ENCODE measurements around the gene CPN2.

CPN2 gene

GRCh38 chr3:194387926-194388418 lies 36.8 kb upstream of the CPN2 start:
- CTCF ChIA-PET: interaction anchor here (1.0 to 2.4 kb wide), 5 partner anchors 9 to 44 kb away, joined by 3 to 13 read pairs (median 7); partner anchors contain the start of gene GP5
- TF ChIP-seq CTCF (IDR thresholded peaks at IDR 0.05; ENCODE audit: insufficient read depth, low read length, missing control alignments): no peak
- DNase-seq (ENCODE audit: low read depth, low spot score): no peak
- POLR2A ChIA-PET: no interaction called here
- no peak overlapping the region for H3K4me3 ChIP-seq (ENCODE audit: low read depth, low read length)

DNA sequence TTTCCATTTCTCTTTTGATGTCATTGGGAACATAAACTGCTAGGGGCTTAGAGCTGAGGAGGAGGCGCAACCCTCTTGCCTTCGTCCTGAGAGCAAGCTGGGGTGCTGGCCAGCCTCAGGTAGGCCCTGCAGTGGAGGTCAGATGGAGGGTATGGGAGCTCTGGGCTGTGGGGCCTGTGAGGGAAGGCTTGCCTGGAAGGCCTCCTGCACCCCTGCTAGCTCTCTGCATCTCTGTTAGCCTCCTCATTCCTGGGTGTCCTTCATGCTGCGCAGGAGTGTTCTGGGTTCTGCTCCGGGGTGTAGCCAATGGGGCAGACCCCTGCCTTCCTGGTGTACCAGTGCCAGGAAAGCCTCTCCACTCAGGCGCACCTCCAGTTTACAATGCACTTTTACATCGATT lies 36.1 kb upstream of the CPN2 start:
- DNase-seq (ENCODE audit: low read depth, low spot score): no peak

DNA sequence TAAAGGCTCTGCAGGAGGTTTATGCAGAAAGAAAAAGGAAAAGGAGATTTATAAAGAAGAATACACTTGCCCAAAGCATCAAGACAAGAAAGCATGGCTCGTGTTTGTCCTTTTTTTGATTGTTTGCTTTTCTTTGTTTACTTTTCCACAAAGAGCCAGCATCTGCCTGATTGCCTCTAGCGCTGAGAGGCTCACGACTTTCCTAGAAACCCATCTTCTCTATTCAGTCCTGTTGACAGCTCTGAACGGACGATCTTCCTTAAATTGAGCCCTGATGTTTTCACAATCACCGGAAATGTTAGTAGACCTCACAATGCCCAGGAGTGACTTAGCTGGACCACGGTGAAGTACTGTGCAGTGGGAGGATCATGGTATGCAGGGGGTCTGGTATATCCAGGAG lies 35.5 kb upstream of the CPN2 start:
- CTCF ChIA-PET: interaction anchor here (1.4 to 2.4 kb wide), 3 partner anchors 11 to 43 kb away, joined by 3 to 13 read pairs (median 7); partner anchors contain the start of gene GP5
- no peak for TF ChIP-seq CTCF (IDR thresholded peaks at IDR 0.05; ENCODE audit: insufficient read depth, low read length, missing control alignments)
- no peak overlapping the region for H3K4me3 ChIP-seq (ENCODE audit: low read depth, low read length)
- POLR2A ChIA-PET: no interaction called here
- no peak for DNase-seq (ENCODE audit: low read depth, low spot score)

More for the DNA sequence above, 36.1 kb upstream of the CPN2 start:
- TF ChIP-seq CTCF (IDR thresholded peaks at IDR 0.05; ENCODE audit: insufficient read depth, low read length, missing control alignments): no peak
- POLR2A ChIA-PET: no interaction called here
- CTCF ChIA-PET: interaction anchor here (2.0 to 2.4 kb wide), 3 partner anchors 11 to 43 kb away, joined by 7 to 13 read pairs (median 9); partner anchors contain the start of gene GP5
- H3K4me3 ChIP-seq (ENCODE audit: low read depth, low read length): no peak overlapping the region

GRCh38 chr3:194386066-194386465 lies 34.9 kb upstream of the CPN2 start:
- DNase-seq (ENCODE audit: low read depth, low spot score): no peak
- no peak for TF ChIP-seq CTCF (IDR thresholded peaks at IDR 0.05; ENCODE audit: insufficient read depth, low read length, missing control alignments)
- ChIA-PET CTCF (interaction anchor here (0.9 to 2.0 kb wide), 4 partner anchors 11 to 42 kb away, joined by 3 to 7 read pairs (median 4); partner anchors contain the start of gene GP5), POLR2A (no interaction called here)
- no peak overlapping the region for H3K4me3 ChIP-seq (ENCODE audit: low read depth, low read length)

- TF ChIP-seq CTCF (IDR thresholded peaks at IDR 0.05; ENCODE audit: insufficient read depth, low read length, missing control alignments): no peak
- H3K4me3 ChIP-seq (ENCODE audit: low read depth, low read length): no peak overlapping the region
- no peak for DNase-seq (ENCODE audit: low read depth, low spot score)
- POLR2A ChIA-PET: no interaction called here
- CTCF ChIA-PET: interaction anchor here (0.6 to 2.0 kb wide), 3 partner anchors 13 to 41 kb away, joined by 4 to 7 read pairs (median 5); no protein-coding TSS in a partner anchor
Measured at GRCh38 chr3:194384569-194385001, 33.5 kb upstream of the CPN2 start.

DNA sequence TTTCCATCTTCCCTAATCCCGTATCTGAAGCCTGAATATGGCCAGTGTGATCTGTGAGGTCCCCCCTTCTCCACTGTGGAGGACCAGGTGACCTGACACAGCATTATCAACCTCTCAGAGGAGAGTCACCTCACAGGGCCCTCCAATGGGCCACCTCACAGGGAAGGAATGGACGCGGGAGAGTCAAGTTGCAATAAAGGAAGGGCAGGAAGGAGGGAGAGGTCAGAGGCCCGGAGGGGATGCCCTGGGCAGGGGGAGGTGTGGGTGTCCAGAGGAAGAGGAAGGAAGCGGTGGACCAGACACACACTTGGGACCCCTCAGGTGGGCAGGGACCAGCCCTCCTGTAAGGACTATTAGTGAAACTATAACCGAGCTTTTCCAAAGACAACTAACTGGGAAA lies 33.0 kb upstream of the CPN2 start:
- no peak overlapping the region for H3K4me3 ChIP-seq (ENCODE audit: low read depth, low read length)
- TF ChIP-seq CTCF (IDR thresholded peaks at IDR 0.05; ENCODE audit: insufficient read depth, low read length, missing control alignments): no peak
- POLR2A ChIA-PET: no interaction called here
- no peak for DNase-seq (ENCODE audit: low read depth, low spot score)
- CTCF ChIA-PET: interaction anchor here (0.6 to 2.0 kb wide), 3 partner anchors 13 to 41 kb away, joined by 4 to 7 read pairs (median 5); no protein-coding TSS in a partner anchor

Data from AG04449 (cell line).